Nephron progenitor cell (in vitro differentiated cells): Measurements from ENCODE around the gene JADE2.

ENCODE experiments used
- DNase-seq: peaks from one replicate; pipeline ENCODE4 v3.0.0; 2021
- H3K27ac Mint-ChIP-seq: 2 replicates; pipeline ENCODE4 v1.8.0; 2021; ENCODE audit warnings: mild to moderate bottlenecking, moderate library complexity, mixed read lengths
- H3K27me3 Mint-ChIP-seq: 2 replicates; pipeline ENCODE4 v1.8.0; 2021; ENCODE audit warnings: mild to moderate bottlenecking, low read depth, mixed read lengths; ENCODE audit not compliant: poor library complexity
- H3K36me3 Mint-ChIP-seq: 2 replicates; pipeline ENCODE4 v1.8.0; 2021; ENCODE audit warnings: low read depth, mixed read lengths
- H3K4me1 Mint-ChIP-seq: 2 replicates; pipeline ENCODE4 v1.8.0; 2021; ENCODE audit warnings: mixed read lengths
- H3K4me3 Mint-ChIP-seq: 2 replicates; pipeline ENCODE4 v1.8.0; 2021; ENCODE audit warnings: mild to moderate bottlenecking, moderate library complexity, mixed read lengths
- H3K9me3 Mint-ChIP-seq: 2 replicates; pipeline ENCODE4 v1.8.0; 2021; ENCODE audit warnings: mild to moderate bottlenecking, moderate library complexity, mixed read lengths
- TF ChIP-seq, protein P1 (sequence below): fragments of 200-600 bp; sonication (generic); IDR thresholded peaks from 2 replicates; pipeline ENCODE4 v1.5.0; 2021; ENCODE audit warnings: antibody characterized with exemption

JADE2 gene

DNA sequence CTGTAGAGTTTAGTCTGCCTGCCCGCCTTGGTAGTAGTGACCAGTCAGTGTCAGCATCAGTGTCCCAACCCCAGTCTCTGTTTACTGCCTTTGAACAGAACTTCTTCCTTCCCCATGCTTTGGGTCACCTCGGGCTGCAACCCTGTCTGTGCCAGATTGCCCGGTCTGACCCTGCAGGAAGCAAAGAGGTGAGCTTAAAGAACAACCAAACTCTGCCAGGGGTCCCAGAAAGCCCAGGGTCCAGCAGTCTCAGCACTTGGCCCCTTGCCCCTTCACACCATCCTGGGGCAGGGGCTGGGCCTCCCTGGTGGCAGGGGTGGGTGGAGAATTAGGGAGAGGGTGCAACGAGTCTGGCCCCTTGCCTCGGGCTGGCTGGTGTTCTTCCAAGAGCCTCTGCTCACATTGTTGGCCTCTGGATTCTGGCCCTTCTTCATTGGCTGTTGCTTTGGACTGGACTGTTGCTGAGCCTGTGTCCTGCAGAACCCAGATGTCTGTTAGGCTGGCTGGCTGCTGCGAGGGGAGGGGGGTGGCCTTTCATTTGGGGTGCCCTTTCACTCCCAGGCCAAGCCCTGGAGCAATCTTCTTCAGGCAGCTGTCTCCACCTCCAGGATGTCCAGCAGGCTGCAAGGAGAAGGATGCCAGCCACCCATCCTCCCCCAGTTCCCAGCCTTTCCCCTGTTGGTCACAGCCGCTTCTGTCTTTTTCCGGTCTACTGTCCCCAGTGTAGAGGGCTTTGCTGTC is 55.9 kb downstream of the JADE2 start:
- Mint-ChIP-seq H3K9me3 (no peaks in the 10 kb centered on the region), H3K4me3 (no peak overlapping the region), H3K27ac (no peak overlapping the region), H3K36me3 (no peaks in the 10 kb centered on the region), H3K4me1 (peaks cover 30% of the 10 kb centered on the region), H3K27me3 (peaks cover 10% of the 10 kb centered on the region)
- TF ChIP-seq, protein P1, sequence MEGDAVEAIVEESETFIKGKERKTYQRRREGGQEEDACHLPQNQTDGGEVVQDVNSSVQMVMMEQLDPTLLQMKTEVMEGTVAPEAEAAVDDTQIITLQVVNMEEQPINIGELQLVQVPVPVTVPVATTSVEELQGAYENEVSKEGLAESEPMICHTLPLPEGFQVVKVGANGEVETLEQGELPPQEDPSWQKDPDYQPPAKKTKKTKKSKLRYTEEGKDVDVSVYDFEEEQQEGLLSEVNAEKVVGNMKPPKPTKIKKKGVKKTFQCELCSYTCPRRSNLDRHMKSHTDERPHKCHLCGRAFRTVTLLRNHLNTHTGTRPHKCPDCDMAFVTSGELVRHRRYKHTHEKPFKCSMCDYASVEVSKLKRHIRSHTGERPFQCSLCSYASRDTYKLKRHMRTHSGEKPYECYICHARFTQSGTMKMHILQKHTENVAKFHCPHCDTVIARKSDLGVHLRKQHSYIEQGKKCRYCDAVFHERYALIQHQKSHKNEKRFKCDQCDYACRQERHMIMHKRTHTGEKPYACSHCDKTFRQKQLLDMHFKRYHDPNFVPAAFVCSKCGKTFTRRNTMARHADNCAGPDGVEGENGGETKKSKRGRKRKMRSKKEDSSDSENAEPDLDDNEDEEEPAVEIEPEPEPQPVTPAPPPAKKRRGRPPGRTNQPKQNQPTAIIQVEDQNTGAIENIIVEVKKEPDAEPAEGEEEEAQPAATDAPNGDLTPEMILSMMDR = no peak
- no peak for DNase-seq

DNA sequence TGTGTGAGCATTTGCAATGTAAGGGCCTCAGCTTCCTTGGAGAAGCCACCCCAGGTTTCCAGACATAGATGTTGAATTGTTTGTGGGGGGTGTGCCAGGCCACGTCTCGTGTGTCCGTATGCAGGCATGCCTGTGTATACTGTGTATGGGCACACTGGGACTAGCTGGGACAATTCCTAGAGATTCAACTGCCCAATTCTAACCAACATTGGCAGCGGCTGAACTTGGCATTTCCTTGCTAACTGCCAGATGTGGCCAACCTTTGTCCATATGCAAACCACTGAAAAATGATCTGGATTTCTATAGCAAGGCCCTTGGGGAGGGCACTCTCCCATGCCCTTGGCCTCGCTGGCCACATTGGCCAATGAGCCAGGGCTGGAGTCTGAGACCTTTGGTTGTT is 56.8 kb downstream of the JADE2 start:
- H3K9me3 Mint-ChIP-seq = no peaks in the 10 kb centered on the region
- DNase-seq = no peak
- H3K4me1 Mint-ChIP-seq = peaks cover 26% of the 10 kb centered on the region
- H3K4me3 Mint-ChIP-seq = no peak overlapping the region
- H3K27me3 Mint-ChIP-seq = peaks cover 10% of the 10 kb centered on the region
- TF ChIP-seq, protein P1 = no peak
- H3K36me3 Mint-ChIP-seq = no peaks in the 10 kb centered on the region
- no peak overlapping the region for H3K27ac Mint-ChIP-seq

DNA sequence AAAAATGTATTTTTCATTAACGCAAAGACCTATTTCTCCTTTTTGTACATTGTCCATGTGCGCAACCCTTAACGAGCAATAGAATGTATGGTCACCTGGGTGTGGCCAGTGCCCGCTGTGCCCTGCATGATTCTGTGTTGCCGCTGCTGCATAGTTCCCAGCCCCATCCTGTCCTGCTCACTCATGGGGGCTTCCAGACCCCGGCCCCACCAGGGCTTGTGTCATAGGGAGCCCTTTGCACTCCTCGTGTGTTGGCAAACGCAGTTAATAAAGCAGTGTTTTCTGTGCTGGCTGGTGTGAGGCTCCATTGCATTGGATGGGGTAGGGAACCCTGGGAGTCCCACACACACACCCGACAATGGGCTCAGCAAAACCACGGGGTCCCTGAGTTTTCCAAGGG is 57.5 kb downstream of the JADE2 start:
- Mint-ChIP-seq H3K27ac (no peak overlapping the region), H3K9me3 (no peaks in the 10 kb centered on the region), H3K36me3 (no peaks in the 10 kb centered on the region), H3K4me3 (no peak overlapping the region), H3K27me3 (peaks cover 10% of the 10 kb centered on the region), H3K4me1 (peaks cover 20% of the 10 kb centered on the region)
- TF ChIP-seq, protein P1 = no peak
- no peak for DNase-seq

DNA sequence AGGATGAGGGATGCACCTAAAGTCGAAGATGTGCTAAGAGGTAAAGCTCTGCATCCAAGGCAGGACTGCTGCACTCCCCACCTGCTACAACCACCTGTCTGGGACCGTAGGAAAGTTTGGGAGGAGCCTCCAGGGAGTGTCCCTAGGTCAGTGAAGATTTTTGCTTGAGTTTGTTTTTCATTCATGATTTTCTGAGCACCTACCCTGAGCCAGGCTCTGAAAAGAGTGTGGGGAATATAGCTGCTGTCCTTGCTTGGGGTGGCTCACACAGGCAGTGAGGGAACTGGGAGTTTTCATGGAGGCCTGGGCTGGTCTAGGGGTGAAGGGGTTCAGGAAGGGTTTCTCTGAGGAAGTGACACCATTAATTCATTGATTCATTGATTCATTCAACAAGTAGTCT is 58.3 kb downstream of the JADE2 start:
- Mint-ChIP-seq H3K27me3 (peaks cover 10% of the 10 kb centered on the region), H3K4me3 (no peak overlapping the region), H3K9me3 (no peaks in the 10 kb centered on the region), H3K27ac (peak overlapping the region; percentile 47), H3K36me3 (no peaks in the 10 kb centered on the region), H3K4me1 (peaks cover 19% of the 10 kb centered on the region)
- TF ChIP-seq, protein P1 = no peak
- no peak for DNase-seq

DNA sequence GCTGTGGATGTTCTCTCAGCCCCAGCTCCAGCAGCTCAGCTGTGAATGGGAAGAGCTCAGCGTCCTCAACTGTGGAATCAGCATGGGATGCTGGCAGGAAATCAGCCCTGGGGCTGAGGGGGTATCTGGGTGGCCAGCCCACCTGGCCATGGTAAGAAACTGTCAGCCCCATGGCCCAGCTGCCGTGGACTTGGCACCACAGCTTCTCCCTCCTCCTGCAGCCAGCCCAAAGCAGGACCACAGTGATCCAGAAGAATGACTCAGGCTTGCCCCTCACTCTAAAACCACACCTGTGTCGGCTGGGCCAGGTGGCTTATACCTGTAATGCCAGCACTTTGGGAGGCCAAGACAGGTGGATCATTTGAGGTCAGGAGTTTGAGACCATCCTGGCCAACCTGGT is 59.2 kb downstream of the JADE2 start:
- TF ChIP-seq, protein P1 = no peak
- Mint-ChIP-seq H3K27ac (no peak overlapping the region), H3K9me3 (no peaks in the 10 kb centered on the region), H3K27me3 (peaks cover 10% of the 10 kb centered on the region), H3K4me1 (peaks cover 19% of the 10 kb centered on the region), H3K36me3 (no peaks in the 10 kb centered on the region), H3K4me3 (no peak overlapping the region)
- DNase-seq = no peak

DNA sequence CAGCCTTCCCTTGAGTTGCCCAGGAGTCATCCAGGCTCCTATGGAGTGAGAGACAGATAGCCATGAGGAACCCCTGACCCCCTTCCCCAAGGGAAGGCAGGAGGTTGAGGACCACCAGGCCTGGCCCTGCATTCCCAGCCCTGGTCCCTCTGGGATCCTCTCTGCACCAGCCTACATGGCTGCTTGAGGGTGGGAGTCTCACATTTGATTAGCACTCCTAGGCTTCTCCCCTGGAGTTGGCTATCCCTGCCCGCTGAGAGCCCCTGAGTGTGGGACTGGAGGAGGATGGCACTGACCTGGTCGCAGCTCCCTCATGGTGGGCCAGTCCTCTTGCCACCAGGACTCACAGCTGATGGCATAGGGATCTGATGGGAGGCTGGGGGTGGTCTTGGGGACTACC is 60.5 kb downstream of the JADE2 start:
- TF ChIP-seq, protein P1 = no peak
- Mint-ChIP-seq H3K9me3 (no peaks in the 10 kb centered on the region), H3K27me3 (peaks cover 6% of the 10 kb centered on the region), H3K4me1 (peaks cover 7% of the 10 kb centered on the region), H3K4me3 (no peak overlapping the region), H3K27ac (no peak overlapping the region), H3K36me3 (no peaks in the 10 kb centered on the region)
- no peak for DNase-seq
